WTC11 (cell line): ENCODE data around the gene BICDL2. TPM values are rescaled to one million over a fixed set of nuclear protein-coding genes. Genes with fewer than 3 reads are reported as not detected.

Experiments
- ATAC-seq: fragments of 200-7000 bp; cut with Tn5 transposase; 2 replicates; pipeline ENCODE4 v1.10.0; 2021; ENCODE audit warnings: mild to moderate bottlenecking, moderate library complexity
- CTCF ChIA-PET: fragments of 300-600 bp; sonication (Branson Sonifier 250); formaldehyde crosslinking; loops from one replicate; lab custom pipeline; 2021; ENCODE audit warnings: antibody characterized with exemption; lab: Charles Lee
- POLR2A ChIA-PET: fragments of 350-600 bp; sonication (Branson Sonifier 250); formaldehyde crosslinking; loops from one replicate; lab custom pipeline; 2021; ENCODE audit warnings: antibody characterized with exemption; lab: Charles Lee
- DNase-seq: peaks from one replicate; pipeline ENCODE4 v3.0.0; 2021; ENCODE audit warnings: low spot score
- H3K27ac Mint-ChIP-seq: 2 replicates; pipeline ENCODE4 v1.8.0; 2021; ENCODE audit warnings: mixed read lengths
- H3K27me3 Mint-ChIP-seq: 2 replicates; pipeline ENCODE4 v1.8.0; 2021; ENCODE audit warnings: low read depth, mild to moderate bottlenecking, moderate library complexity, mixed read lengths
- H3K36me3 Mint-ChIP-seq: 2 replicates; pipeline ENCODE4 v1.8.0; 2021; ENCODE audit warnings: mixed read lengths
- H3K4me1 Mint-ChIP-seq: 2 replicates; pipeline ENCODE4 v1.8.0; 2022; ENCODE audit warnings: mixed read lengths
- H3K4me3 Mint-ChIP-seq: 2 replicates; pipeline ENCODE4 v1.8.0; 2021; ENCODE audit warnings: mild to moderate bottlenecking, moderate library complexity, mixed read lengths
- H3K9me3 Mint-ChIP-seq: 2 replicates; pipeline ENCODE4 v1.8.0; 2021; ENCODE audit warnings: mixed read lengths
- ETV6 ChIP-seq: sonication (generic); formaldehyde crosslinking; IDR thresholded peaks from 2 replicates; pipeline ENCODE4 v1.8.1; 2022; ENCODE audit warnings: mild to moderate bottlenecking, missing genetic modification reagents
- FOXK1 ChIP-seq: sonication (generic); formaldehyde crosslinking; IDR thresholded peaks from 2 replicates; pipeline ENCODE4 v1.8.0; 2022; ENCODE audit warnings: mild to moderate bottlenecking, moderate library complexity, missing genetic modification reagents
- JAZF1 ChIP-seq: fragments of 250-450 bp; sonication (Bioruptor Pico); IDR thresholded peaks from 2 replicates; pipeline ENCODE4 v1.9.0; 2021; ENCODE audit warnings: moderate library complexity, mild to moderate bottlenecking, inconsistent platforms
- OVOL2 ChIP-seq: fragments of 250-450 bp; sonication (Bioruptor Pico); IDR thresholded peaks from 2 replicates; pipeline ENCODE4 v1.9.0; 2021; ENCODE audit warnings: mild to moderate bottlenecking, borderline replicate concordance
- RELA ChIP-seq: sonication (generic); formaldehyde crosslinking; IDR thresholded peaks from 2 replicates; pipeline ENCODE4 v1.8.1; 2022; ENCODE audit warnings: missing genetic modification reagents, mild to moderate bottlenecking, borderline replicate concordance
- SMAD3 ChIP-seq: sonication (generic); formaldehyde crosslinking; IDR thresholded peaks from 2 replicates; pipeline ENCODE4 v1.8.0; 2022; ENCODE audit warnings: missing genetic modification reagents, mild to moderate bottlenecking, borderline replicate concordance
- SP1 ChIP-seq: sonication (generic); formaldehyde crosslinking; conservative IDR thresholded peaks from 2 replicates; pipeline ENCODE4 v1.8.1; 2022; ENCODE audit warnings: missing genetic modification reagents
- ZBTB21 ChIP-seq: sonication (generic); formaldehyde crosslinking; IDR thresholded peaks from 2 replicates; pipeline ENCODE4 v1.8.1; 2023; ENCODE audit warnings: mild to moderate bottlenecking, missing genetic modification reagents, borderline replicate concordance
- total RNA-seq: library from RNA; stranded (reverse); gene quantifications from 3 replicates; pipeline ENCODE4 v1.2.3, GENCODE V29; 2021
- TF ChIP-seq, protein P1 (sequence below): sonication (generic); formaldehyde crosslinking; IDR thresholded peaks from 2 replicates; pipeline ENCODE4 v1.8.0; 2023; ENCODE audit warnings: mild to moderate bottlenecking, missing genetic modification reagents
- TF ChIP-seq, protein P2 (sequence below): sonication (generic); formaldehyde crosslinking; IDR thresholded peaks from 2 replicates; pipeline ENCODE4 v1.8.1; 2022; ENCODE audit warnings: mild to moderate bottlenecking, missing genetic modification reagents, moderate library complexity, borderline replicate concordance
- TF ChIP-seq, protein P3 (sequence below): sonication (generic); formaldehyde crosslinking; IDR thresholded peaks from 2 replicates; pipeline ENCODE4 v1.8.1; 2022; ENCODE audit warnings: low read depth, missing genetic modification reagents, borderline replicate concordance
- TF ChIP-seq, protein P4 (sequence below): sonication (generic); formaldehyde crosslinking; IDR thresholded peaks from 2 replicates; pipeline ENCODE4 v1.8.1; 2022; ENCODE audit warnings: low read depth, mild to moderate bottlenecking, moderate library complexity, missing genetic modification reagents, borderline replicate concordance
- TF ChIP-seq, protein P5 (sequence below): sonication (generic); formaldehyde crosslinking; IDR thresholded peaks from 2 replicates; pipeline ENCODE4 v1.8.1; 2023; ENCODE audit warnings: mild to moderate bottlenecking, moderate library complexity, missing genetic modification reagents
- TF ChIP-seq, protein P6 (sequence below): sonication (generic); formaldehyde crosslinking; IDR thresholded peaks from 2 replicates; pipeline ENCODE4 v1.8.0; 2022; ENCODE audit warnings: mild to moderate bottlenecking, missing genetic modification reagents
- TF ChIP-seq, protein P7 (sequence below): fragments of 200-600 bp; IDR thresholded peaks from 2 replicates; pipeline ENCODE4 v1.8.0; 2022; ENCODE audit warnings: antibody characterized with exemption

The BICDL2 gene
- total RNA-seq, 1 experiment from 2014 or later, result 28.2 TPM

DNA sequence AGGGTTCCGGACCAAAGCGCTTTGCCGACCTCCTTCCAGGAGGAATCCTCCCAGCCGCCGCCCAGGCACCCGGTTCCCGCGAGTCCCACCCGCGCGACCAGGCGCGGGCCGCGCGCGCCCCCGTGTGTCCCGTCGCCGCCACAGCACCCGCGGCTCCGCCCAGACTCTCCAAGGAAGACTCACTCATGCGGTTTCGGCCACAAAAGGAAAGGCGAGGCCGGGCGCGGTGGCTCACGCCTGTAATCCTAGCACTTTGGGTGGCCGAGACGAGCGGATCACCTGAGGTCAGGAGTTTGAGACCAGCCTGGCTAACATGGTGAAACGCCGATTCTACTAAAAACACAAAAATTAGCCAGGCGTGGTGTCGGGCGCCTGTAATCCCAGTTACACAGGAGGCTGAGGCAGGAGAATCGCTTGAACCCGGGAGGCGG is 53.0 kb downstream of the BICDL2 start:
- POLR2A ChIA-PET, result interaction anchor here (1.0 to 1.5 kb wide), 2 partner anchors 9 to 24 kb away, joined by 3 to 4 read pairs; no protein-coding TSS in a partner anchor
- Mint-ChIP-seq H3K36me3 (no peaks in the 10 kb centered on the region), H3K4me1 (peaks cover 26% of the 10 kb centered on the region), H3K4me3 (peak overlapping the region; percentile 45), H3K27ac (0 out of 2 replicates have a peak overlapping the region, but pooled peaks have one; percentile 53), H3K9me3 (no peaks in the 10 kb centered on the region), H3K27me3 (peaks cover 6% of the 10 kb centered on the region; the same call in 1 of the 2 replicates)
- ATAC-seq (peak; percentile 31), DNase-seq (peak; percentile 92)
- CTCF ChIA-PET, result interaction anchor here (0.9 to 3.9 kb wide), 11 partner anchors 12 to 132 kb away, joined by 3 to 43 read pairs (median 5); partner anchors contain the start of gene KREMEN2
- TF ChIP-seq, protein P1, sequence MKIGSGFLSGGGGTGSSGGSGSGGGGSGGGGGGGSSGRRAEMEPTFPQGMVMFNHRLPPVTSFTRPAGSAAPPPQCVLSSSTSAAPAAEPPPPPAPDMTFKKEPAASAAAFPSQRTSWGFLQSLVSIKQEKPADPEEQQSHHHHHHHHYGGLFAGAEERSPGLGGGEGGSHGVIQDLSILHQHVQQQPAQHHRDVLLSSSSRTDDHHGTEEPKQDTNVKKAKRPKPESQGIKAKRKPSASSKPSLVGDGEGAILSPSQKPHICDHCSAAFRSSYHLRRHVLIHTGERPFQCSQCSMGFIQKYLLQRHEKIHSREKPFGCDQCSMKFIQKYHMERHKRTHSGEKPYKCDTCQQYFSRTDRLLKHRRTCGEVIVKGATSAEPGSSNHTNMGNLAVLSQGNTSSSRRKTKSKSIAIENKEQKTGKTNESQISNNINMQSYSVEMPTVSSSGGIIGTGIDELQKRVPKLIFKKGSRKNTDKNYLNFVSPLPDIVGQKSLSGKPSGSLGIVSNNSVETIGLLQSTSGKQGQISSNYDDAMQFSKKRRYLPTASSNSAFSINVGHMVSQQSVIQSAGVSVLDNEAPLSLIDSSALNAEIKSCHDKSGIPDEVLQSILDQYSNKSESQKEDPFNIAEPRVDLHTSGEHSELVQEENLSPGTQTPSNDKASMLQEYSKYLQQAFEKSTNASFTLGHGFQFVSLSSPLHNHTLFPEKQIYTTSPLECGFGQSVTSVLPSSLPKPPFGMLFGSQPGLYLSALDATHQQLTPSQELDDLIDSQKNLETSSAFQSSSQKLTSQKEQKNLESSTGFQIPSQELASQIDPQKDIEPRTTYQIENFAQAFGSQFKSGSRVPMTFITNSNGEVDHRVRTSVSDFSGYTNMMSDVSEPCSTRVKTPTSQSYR (CRISPR knock-in tag), result no peak
- TF ChIP-seq, protein P2, sequence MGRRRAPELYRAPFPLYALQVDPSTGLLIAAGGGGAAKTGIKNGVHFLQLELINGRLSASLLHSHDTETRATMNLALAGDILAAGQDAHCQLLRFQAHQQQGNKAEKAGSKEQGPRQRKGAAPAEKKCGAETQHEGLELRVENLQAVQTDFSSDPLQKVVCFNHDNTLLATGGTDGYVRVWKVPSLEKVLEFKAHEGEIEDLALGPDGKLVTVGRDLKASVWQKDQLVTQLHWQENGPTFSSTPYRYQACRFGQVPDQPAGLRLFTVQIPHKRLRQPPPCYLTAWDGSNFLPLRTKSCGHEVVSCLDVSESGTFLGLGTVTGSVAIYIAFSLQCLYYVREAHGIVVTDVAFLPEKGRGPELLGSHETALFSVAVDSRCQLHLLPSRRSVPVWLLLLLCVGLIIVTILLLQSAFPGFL, result no peak
- TF ChIP-seq SP1 (CRISPR knock-in tag) (peak; percentile 42; the same call in 1 of the 2 replicates), SMAD3 (CRISPR knock-in tag) (no peak), ETV6 (CRISPR knock-in tag) (peak; percentile 60; the same call in 1 of the 2 replicates), ZBTB21 (CRISPR knock-in tag) (no peak), FOXK1 (CRISPR knock-in tag) (0 out of 2 replicates have a peak, but pooled peaks have one; percentile 17), RELA (CRISPR knock-in tag) (no peak), OVOL2 (CRISPR knock-in tag) (no peak), JAZF1 (CRISPR knock-in tag) (no peak)
- TF ChIP-seq, protein P3, sequence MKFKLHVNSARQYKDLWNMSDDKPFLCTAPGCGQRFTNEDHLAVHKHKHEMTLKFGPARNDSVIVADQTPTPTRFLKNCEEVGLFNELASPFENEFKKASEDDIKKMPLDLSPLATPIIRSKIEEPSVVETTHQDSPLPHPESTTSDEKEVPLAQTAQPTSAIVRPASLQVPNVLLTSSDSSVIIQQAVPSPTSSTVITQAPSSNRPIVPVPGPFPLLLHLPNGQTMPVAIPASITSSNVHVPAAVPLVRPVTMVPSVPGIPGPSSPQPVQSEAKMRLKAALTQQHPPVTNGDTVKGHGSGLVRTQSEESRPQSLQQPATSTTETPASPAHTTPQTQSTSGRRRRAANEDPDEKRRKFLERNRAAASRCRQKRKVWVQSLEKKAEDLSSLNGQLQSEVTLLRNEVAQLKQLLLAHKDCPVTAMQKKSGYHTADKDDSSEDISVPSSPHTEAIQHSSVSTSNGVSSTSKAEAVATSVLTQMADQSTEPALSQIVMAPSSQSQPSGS (CRISPR knock-in tag), result no peak
- TF ChIP-seq, protein P4, sequence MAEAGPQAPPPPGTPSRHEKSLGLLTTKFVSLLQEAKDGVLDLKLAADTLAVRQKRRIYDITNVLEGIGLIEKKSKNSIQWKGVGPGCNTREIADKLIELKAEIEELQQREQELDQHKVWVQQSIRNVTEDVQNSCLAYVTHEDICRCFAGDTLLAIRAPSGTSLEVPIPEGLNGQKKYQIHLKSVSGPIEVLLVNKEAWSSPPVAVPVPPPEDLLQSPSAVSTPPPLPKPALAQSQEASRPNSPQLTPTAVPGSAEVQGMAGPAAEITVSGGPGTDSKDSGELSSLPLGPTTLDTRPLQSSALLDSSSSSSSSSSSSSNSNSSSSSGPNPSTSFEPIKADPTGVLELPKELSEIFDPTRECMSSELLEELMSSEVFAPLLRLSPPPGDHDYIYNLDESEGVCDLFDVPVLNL (CRISPR knock-in tag), result no peak
- TF ChIP-seq, protein P5, sequence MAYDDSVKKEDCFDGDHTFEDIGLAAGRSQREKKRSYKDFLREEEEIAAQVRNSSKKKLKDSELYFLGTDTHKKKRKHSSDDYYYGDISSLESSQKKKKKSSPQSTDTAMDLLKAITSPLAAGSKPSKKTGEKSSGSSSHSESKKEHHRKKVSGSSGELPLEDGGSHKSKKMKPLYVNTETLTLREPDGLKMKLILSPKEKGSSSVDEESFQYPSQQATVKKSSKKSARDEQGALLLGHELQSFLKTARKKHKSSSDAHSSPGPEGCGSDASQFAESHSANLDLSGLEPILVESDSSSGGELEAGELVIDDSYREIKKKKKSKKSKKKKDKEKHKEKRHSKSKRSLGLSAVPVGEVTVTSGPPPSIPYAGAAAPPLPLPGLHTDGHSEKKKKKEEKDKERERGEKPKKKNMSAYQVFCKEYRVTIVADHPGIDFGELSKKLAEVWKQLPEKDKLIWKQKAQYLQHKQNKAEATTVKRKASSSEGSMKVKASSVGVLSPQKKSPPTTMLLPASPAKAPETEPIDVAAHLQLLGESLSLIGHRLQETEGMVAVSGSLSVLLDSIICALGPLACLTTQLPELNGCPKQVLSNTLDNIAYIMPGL (CRISPR knock-in tag), result peak; percentile 57; the same call in 1 of the 2 replicates
- TF ChIP-seq, protein P6, sequence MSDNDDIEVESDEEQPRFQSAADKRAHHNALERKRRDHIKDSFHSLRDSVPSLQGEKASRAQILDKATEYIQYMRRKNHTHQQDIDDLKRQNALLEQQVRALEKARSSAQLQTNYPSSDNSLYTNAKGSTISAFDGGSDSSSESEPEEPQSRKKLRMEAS (CRISPR knock-in tag), result peak; percentile 40; the same call in 1 of the 2 replicates
- TF ChIP-seq, protein P7, sequence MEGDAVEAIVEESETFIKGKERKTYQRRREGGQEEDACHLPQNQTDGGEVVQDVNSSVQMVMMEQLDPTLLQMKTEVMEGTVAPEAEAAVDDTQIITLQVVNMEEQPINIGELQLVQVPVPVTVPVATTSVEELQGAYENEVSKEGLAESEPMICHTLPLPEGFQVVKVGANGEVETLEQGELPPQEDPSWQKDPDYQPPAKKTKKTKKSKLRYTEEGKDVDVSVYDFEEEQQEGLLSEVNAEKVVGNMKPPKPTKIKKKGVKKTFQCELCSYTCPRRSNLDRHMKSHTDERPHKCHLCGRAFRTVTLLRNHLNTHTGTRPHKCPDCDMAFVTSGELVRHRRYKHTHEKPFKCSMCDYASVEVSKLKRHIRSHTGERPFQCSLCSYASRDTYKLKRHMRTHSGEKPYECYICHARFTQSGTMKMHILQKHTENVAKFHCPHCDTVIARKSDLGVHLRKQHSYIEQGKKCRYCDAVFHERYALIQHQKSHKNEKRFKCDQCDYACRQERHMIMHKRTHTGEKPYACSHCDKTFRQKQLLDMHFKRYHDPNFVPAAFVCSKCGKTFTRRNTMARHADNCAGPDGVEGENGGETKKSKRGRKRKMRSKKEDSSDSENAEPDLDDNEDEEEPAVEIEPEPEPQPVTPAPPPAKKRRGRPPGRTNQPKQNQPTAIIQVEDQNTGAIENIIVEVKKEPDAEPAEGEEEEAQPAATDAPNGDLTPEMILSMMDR, result peak; percentile 85
